WTC11 (cell line): ENCODE measurements around the gene ADM. TPM values are rescaled to one million over a fixed set of nuclear protein-coding genes. Genes with fewer than 3 reads are reported as not detected.

Experiments
- ATAC-seq: fragments of 200-7000 bp; cut with Tn5 transposase; 2 replicates; pipeline ENCODE4 v1.10.0; 2021; ENCODE audit warnings: mild to moderate bottlenecking, moderate library complexity
- CTCF ChIA-PET: fragments of 300-600 bp; sonication (Branson Sonifier 250); formaldehyde crosslinking; loops from one replicate; lab custom pipeline; 2021; ENCODE audit warnings: antibody characterized with exemption; lab: Charles Lee
- POLR2A ChIA-PET: fragments of 350-600 bp; sonication (Branson Sonifier 250); formaldehyde crosslinking; loops from one replicate; lab custom pipeline; 2021; ENCODE audit warnings: antibody characterized with exemption; lab: Charles Lee
- DNase-seq: peaks from one replicate; pipeline ENCODE4 v3.0.0; 2021; ENCODE audit warnings: low spot score
- H3K27ac Mint-ChIP-seq: 2 replicates; pipeline ENCODE4 v1.8.0; 2021; ENCODE audit warnings: mixed read lengths
- H3K27me3 Mint-ChIP-seq: 2 replicates; pipeline ENCODE4 v1.8.0; 2021; ENCODE audit warnings: low read depth, mild to moderate bottlenecking, moderate library complexity, mixed read lengths
- H3K36me3 Mint-ChIP-seq: 2 replicates; pipeline ENCODE4 v1.8.0; 2021; ENCODE audit warnings: mixed read lengths
- H3K4me1 Mint-ChIP-seq: 2 replicates; pipeline ENCODE4 v1.8.0; 2022; ENCODE audit warnings: mixed read lengths
- H3K4me3 Mint-ChIP-seq: 2 replicates; pipeline ENCODE4 v1.8.0; 2021; ENCODE audit warnings: mild to moderate bottlenecking, moderate library complexity, mixed read lengths
- H3K9me3 Mint-ChIP-seq: 2 replicates; pipeline ENCODE4 v1.8.0; 2021; ENCODE audit warnings: mixed read lengths
- AR ChIP-seq: fragments of 250-450 bp; sonication (Bioruptor Pico); IDR thresholded peaks from 2 replicates; pipeline ENCODE4 v1.9.0; 2021; ENCODE audit warnings: mild to moderate bottlenecking
- CBFB ChIP-seq: sonication (generic); formaldehyde crosslinking; IDR thresholded peaks from 2 replicates; pipeline ENCODE4 v1.8.1; 2022; ENCODE audit warnings: mild to moderate bottlenecking, low read depth, missing genetic modification reagents
- E2F1 ChIP-seq: sonication (generic); formaldehyde crosslinking; IDR thresholded peaks from 2 replicates; pipeline ENCODE4 v1.8.0; 2022; ENCODE audit warnings: mild to moderate bottlenecking, missing genetic modification reagents
- E2F4 ChIP-seq: sonication (generic); formaldehyde crosslinking; IDR thresholded peaks from 2 replicates; pipeline ENCODE4 v1.8.1; 2022; ENCODE audit warnings: low read depth, mild to moderate bottlenecking, moderate library complexity, missing genetic modification reagents, borderline replicate concordance
- FOXP1 ChIP-seq: sonication (generic); formaldehyde crosslinking; IDR thresholded peaks from 2 replicates; pipeline ENCODE4 v1.8.0; 2022; ENCODE audit warnings: missing genetic modification reagents, mild to moderate bottlenecking, moderate library complexity, borderline replicate concordance
- GABPB1 ChIP-seq: sonication (generic); formaldehyde crosslinking; IDR thresholded peaks from 2 replicates; pipeline ENCODE4 v1.8.1; 2023; ENCODE audit warnings: mild to moderate bottlenecking, missing genetic modification reagents
- JAZF1 ChIP-seq: fragments of 250-450 bp; sonication (Bioruptor Pico); IDR thresholded peaks from 2 replicates; pipeline ENCODE4 v1.9.0; 2021; ENCODE audit warnings: moderate library complexity, mild to moderate bottlenecking, inconsistent platforms
- MXD4 ChIP-seq: fragments of 250-450 bp; sonication (Bioruptor Pico); IDR thresholded peaks from 2 replicates; pipeline ENCODE4 v1.8.0; 2021; ENCODE audit warnings: mild to moderate bottlenecking, moderate library complexity, borderline replicate concordance
- RORB ChIP-seq: fragments of 250-450 bp; sonication (Bioruptor Pico); IDR thresholded peaks from 2 replicates; pipeline ENCODE4 v1.9.0; 2021; ENCODE audit warnings: mild to moderate bottlenecking
- SMAD3 ChIP-seq: sonication (generic); formaldehyde crosslinking; IDR thresholded peaks from 2 replicates; pipeline ENCODE4 v1.8.0; 2022; ENCODE audit warnings: missing genetic modification reagents, mild to moderate bottlenecking, borderline replicate concordance
- SMAD4 ChIP-seq: sonication (generic); formaldehyde crosslinking; IDR thresholded peaks from 2 replicates; pipeline ENCODE4 v1.8.0; 2022; ENCODE audit warnings: mild to moderate bottlenecking, missing genetic modification reagents
- STAT6 ChIP-seq: sonication (generic); formaldehyde crosslinking; conservative IDR thresholded peaks from 2 replicates; pipeline ENCODE4 v1.8.1; 2023; ENCODE audit warnings: mild to moderate bottlenecking, low read depth, missing genetic modification reagents, moderate library complexity
- USF1 ChIP-seq: sonication (generic); formaldehyde crosslinking; IDR thresholded peaks from 2 replicates; pipeline ENCODE4 v1.8.0; 2022; ENCODE audit warnings: mild to moderate bottlenecking, missing genetic modification reagents
- ZNF263 ChIP-seq: sonication (generic); formaldehyde crosslinking; IDR thresholded peaks from 2 replicates; pipeline ENCODE4 v1.8.1; 2022; ENCODE audit warnings: low read depth, mild to moderate bottlenecking, moderate library complexity, missing genetic modification reagents
- ZNF423 ChIP-seq: fragments of 250-450 bp; sonication (Bioruptor Pico); IDR thresholded peaks from 2 replicates; pipeline ENCODE4 v2.1.2; 2022; ENCODE audit warnings: mild to moderate bottlenecking, moderate library complexity
- ZNF425 ChIP-seq: fragments of 250-450 bp; sonication (Bioruptor Pico); conservative IDR thresholded peaks from 2 replicates; pipeline ENCODE4 v1.9.0; 2021; ENCODE audit warnings: mild to moderate bottlenecking
- ZNF671 ChIP-seq: fragments of 250-450 bp; sonication (Bioruptor Pico); IDR thresholded peaks from 2 replicates; pipeline ENCODE4 v1.8.0; 2021; ENCODE audit warnings: mild to moderate bottlenecking
- ZSCAN18 ChIP-seq: fragments of 250-450 bp; sonication (Bioruptor Pico); IDR thresholded peaks from 2 replicates; pipeline ENCODE4 v2.1.2; 2022; ENCODE audit warnings: mild to moderate bottlenecking, moderate library complexity
- total RNA-seq: library from RNA; stranded (reverse); gene quantifications from 3 replicates; pipeline ENCODE4 v1.2.3, GENCODE V29; 2021

Gene ADM
- total RNA-seq, 1 experiment from 2014 or later: 18.7 TPM

GRCh38 chr11:10328314-10329098, 23.6 kb downstream of the ADM start (continued):
- TF ChIP-seq ZNF425 (CRISPR knock-in tag) (no peak), ZNF423 (no peak), ZSCAN18 (no peak), RORB (no peak)

- no peak overlapping the region for H3K4me3 Mint-ChIP-seq
- H3K9me3 Mint-ChIP-seq: peaks cover 17% of the 10 kb centered on the region
- ChIA-PET POLR2A (no interaction called here), CTCF (interaction anchor here (0.9 kb wide), 2 partner anchors 25 to 37 kb away, joined by 3 read pairs; no protein-coding TSS in a partner anchor)
- no peak overlapping the region for H3K27ac Mint-ChIP-seq
- peaks cover 3% of the 10 kb centered on the region; the same call in 1 of the 2 replicates for H3K27me3 Mint-ChIP-seq
- no peak for TF ChIP-seq AR
- no peak for TF ChIP-seq USF1
- no peak for TF ChIP-seq MXD4 (CRISPR knock-in tag)
- TF ChIP-seq ZNF263: no peak
- TF ChIP-seq FOXP1 (CRISPR knock-in tag): no peak
- TF ChIP-seq STAT6 (CRISPR knock-in tag): no peak
- TF ChIP-seq SMAD4 (CRISPR knock-in tag): no peak
- no peak for TF ChIP-seq SMAD3 (CRISPR knock-in tag)
- TF ChIP-seq GABPB1 (CRISPR knock-in tag): no peak
- TF ChIP-seq ZNF671: no peak
- TF ChIP-seq E2F4 (CRISPR knock-in tag): no peak
- TF ChIP-seq CBFB (CRISPR knock-in tag): no peak
- no peak for TF ChIP-seq JAZF1 (CRISPR knock-in tag)
- TF ChIP-seq E2F1 (CRISPR knock-in tag): no peak
- no peak for ATAC-seq
- no peak for DNase-seq
- peaks cover 12% of the 10 kb centered on the region for H3K36me3 Mint-ChIP-seq
- peaks cover 25% of the 10 kb centered on the region for H3K4me1 Mint-ChIP-seq
These were observed 24.5 kb downstream of the ADM start for GRCh38 chr11:10329356-10329755.
